SH-SY5Y (cell line): ENCODE data around the gene TBC1D16.

Source experiments
- GATA2 ChIP-seq: IDR thresholded peaks from 2 replicates; pipeline ENCODE4 v1.6.1; 2011; ENCODE audit warnings: mild to moderate bottlenecking, low read depth, low read length
- GATA3 ChIP-seq: IDR thresholded peaks from 2 replicates; pipeline ENCODE4 v1.6.1; 2011; ENCODE audit warnings: low read depth, mild to moderate bottlenecking, low read length, moderate library complexity

- TF ChIP-seq GATA2 (no peak), GATA3 (no peak)
Measured at GRCh38 chr17:79910985-79911361, 124.7 kb downstream of the TBC1D16 start.
